ENCODE data around the gene CYP46A1. TPM values are rescaled to one million over a fixed set of nuclear protein-coding genes. Genes with fewer than 3 reads are reported as not detected.

The CYP46A1 gene
- total RNA-seq, 1 experiment from 2014 or later = 0.36 TPM

DNA sequence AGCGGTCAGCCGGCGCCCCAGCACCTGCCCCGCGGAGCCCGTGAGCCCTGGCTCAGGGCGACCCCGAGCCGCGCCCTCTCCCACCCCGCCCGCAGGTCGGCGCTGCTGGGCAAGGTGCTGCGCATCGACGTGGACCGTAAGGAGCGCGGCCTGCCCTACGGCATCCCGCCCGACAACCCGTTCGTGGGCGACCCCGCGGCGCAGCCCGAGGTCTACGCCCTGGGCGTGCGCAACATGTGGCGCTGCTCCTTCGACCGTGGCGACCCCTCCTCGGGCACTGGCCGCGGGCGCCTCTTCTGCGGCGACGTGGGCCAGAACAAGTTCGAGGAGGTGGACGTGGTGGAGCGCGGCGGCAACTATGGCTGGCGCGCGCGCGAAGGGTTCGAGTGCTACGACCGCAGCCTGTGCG lies 24.8 kb upstream of the CYP46A1 start:
- in situ Hi-C loops (cut with HindIII; ENCODE audit: low pct_unique_long_range_greater_than_20kb, low sequenced_read_pairs) (no loop called here), intact Hi-C loops (cut with micrococcal nuclease; ENCODE audit: unreplicated experiment) (no loop called here)
- no peaks in the 10 kb centered on the region; the same call in 1 of the 2 replicates for H3K4me1 ChIP-seq (ENCODE audit: control insufficient read depth, insufficient read depth, low read length)
- no peak for ATAC-seq
- H3K36me3 ChIP-seq (ENCODE audit: control insufficient read depth, insufficient read depth, low read length) = no peaks in the 10 kb centered on the region
- no peak for TF ChIP-seq TCF7L2 (IDR thresholded peaks at IDR 0.05; ENCODE audit: low read depth, low read length)
- no peak for TF ChIP-seq POLR2AphosphoS5 (IDR thresholded peaks at IDR 0.05; ENCODE audit: low read depth, low read length)
- TF ChIP-seq, protein P1, sequence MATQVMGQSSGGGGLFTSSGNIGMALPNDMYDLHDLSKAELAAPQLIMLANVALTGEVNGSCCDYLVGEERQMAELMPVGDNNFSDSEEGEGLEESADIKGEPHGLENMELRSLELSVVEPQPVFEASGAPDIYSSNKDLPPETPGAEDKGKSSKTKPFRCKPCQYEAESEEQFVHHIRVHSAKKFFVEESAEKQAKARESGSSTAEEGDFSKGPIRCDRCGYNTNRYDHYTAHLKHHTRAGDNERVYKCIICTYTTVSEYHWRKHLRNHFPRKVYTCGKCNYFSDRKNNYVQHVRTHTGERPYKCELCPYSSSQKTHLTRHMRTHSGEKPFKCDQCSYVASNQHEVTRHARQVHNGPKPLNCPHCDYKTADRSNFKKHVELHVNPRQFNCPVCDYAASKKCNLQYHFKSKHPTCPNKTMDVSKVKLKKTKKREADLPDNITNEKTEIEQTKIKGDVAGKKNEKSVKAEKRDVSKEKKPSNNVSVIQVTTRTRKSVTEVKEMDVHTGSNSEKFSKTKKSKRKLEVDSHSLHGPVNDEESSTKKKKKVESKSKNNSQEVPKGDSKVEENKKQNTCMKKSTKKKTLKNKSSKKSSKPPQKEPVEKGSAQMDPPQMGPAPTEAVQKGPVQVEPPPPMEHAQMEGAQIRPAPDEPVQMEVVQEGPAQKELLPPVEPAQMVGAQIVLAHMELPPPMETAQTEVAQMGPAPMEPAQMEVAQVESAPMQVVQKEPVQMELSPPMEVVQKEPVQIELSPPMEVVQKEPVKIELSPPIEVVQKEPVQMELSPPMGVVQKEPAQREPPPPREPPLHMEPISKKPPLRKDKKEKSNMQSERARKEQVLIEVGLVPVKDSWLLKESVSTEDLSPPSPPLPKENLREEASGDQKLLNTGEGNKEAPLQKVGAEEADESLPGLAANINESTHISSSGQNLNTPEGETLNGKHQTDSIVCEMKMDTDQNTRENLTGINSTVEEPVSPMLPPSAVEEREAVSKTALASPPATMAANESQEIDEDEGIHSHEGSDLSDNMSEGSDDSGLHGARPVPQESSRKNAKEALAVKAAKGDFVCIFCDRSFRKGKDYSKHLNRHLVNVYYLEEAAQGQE (IDR thresholded peaks at IDR 0.05; ENCODE audit: insufficient read depth in 1 of 2, low read depth in 2 of 2, low read length in 1 of 2) = no peak
- TF ChIP-seq, protein P2, sequence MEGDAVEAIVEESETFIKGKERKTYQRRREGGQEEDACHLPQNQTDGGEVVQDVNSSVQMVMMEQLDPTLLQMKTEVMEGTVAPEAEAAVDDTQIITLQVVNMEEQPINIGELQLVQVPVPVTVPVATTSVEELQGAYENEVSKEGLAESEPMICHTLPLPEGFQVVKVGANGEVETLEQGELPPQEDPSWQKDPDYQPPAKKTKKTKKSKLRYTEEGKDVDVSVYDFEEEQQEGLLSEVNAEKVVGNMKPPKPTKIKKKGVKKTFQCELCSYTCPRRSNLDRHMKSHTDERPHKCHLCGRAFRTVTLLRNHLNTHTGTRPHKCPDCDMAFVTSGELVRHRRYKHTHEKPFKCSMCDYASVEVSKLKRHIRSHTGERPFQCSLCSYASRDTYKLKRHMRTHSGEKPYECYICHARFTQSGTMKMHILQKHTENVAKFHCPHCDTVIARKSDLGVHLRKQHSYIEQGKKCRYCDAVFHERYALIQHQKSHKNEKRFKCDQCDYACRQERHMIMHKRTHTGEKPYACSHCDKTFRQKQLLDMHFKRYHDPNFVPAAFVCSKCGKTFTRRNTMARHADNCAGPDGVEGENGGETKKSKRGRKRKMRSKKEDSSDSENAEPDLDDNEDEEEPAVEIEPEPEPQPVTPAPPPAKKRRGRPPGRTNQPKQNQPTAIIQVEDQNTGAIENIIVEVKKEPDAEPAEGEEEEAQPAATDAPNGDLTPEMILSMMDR (IDR thresholded peaks at IDR 0.05) = no peak
- TF ChIP-seq SIN3A (IDR thresholded peaks at IDR 0.05; ENCODE audit: borderline replicate concordance, insufficient read depth, low read depth, low read length) = no peak
- no TSS peak for BruUV-seq (replicated peaks)
- no peak overlapping the region for H3K27ac ChIP-seq (ENCODE audit: low read length)
- POLR2A ChIA-PET = no interaction called here
- H3K4me3 ChIP-seq (ENCODE audit: low read depth in 2 of 2, low read length in 2 of 2) = no peak overlapping the region
- no peaks in the 10 kb centered on the region for H3K27me3 ChIP-seq (ENCODE audit: control insufficient read depth, insufficient read depth, low read length)
- CTCF ChIA-PET = no interaction called here
- no peak for DNase-seq (ENCODE audit: low read depth, low spot score)
- H3K9me3 ChIP-seq (ENCODE audit: control insufficient read depth, insufficient read depth, low read depth, low read length) = no peaks in the 10 kb centered on the region

DNA sequence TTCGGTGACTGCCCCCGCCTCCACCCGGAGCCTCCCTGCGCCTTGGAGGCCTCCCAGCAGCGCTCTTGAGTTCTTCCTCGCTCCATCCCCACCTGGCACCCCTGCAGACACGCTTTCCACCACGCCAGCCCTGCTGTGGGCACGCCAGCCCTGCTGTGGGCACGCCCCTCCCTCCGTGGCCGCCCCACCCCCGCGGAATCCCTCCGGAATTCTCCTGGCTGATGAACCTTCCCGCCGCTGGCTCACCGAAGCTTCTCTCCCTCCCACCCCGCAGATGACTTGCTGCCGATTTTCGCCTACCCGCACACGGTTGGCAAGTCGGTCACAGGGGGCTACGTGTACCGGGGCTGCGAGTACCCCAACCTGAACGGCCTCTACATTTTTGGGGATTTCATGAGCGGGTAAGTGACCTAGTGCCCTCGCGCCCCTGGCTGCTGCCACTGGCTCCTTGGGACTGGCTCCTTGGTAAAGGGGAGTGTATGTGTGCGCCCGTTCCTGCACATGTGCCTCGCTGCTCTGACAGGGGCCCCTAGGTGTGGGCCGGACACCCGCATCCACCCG lies 24.0 kb upstream of the CYP46A1 start:
- Histone ChIP-seq H3K27me3 (ENCODE audit: control insufficient read depth, insufficient read depth, low read length) (no peaks in the 10 kb centered on the region), H3K4me3 (ENCODE audit: low read depth in 2 of 2, low read length in 2 of 2) (no peak overlapping the region), H3K36me3 (ENCODE audit: control insufficient read depth, insufficient read depth, low read length) (no peaks in the 10 kb centered on the region), H3K27ac (ENCODE audit: low read length) (no peak overlapping the region), H3K9me3 (ENCODE audit: control insufficient read depth, insufficient read depth, low read depth, low read length) (no peaks in the 10 kb centered on the region), H3K4me1 (ENCODE audit: control insufficient read depth, insufficient read depth, low read length) (no peaks in the 10 kb centered on the region; the same call in 1 of the 2 replicates)
- ATAC-seq = no peak
- ChIA-PET CTCF (no interaction called here), POLR2A (no interaction called here)
- intact Hi-C loops (cut with micrococcal nuclease; ENCODE audit: unreplicated experiment) = no loop called here
- no TSS peak for BruUV-seq (replicated peaks)
- no peak for TF ChIP-seq SIN3A (IDR thresholded peaks at IDR 0.05; ENCODE audit: borderline replicate concordance, insufficient read depth, low read depth, low read length)
- no peak for TF ChIP-seq TCF7L2 (IDR thresholded peaks at IDR 0.05; ENCODE audit: low read depth, low read length)
- no peak for TF ChIP-seq POLR2AphosphoS5 (IDR thresholded peaks at IDR 0.05; ENCODE audit: low read depth, low read length)
- TF ChIP-seq, protein P2 (IDR thresholded peaks at IDR 0.05) = no peak
- TF ChIP-seq, protein P1 (IDR thresholded peaks at IDR 0.05; ENCODE audit: insufficient read depth in 1 of 2, low read depth in 2 of 2, low read length in 1 of 2) = no peak
- DNase-seq (ENCODE audit: low read depth, low spot score) = no peak
- in situ Hi-C loops (cut with HindIII; ENCODE audit: low pct_unique_long_range_greater_than_20kb, low sequenced_read_pairs) = no loop called here

Measured in Panc1 (cell line).